HepG2 (cell line): ENCODE measurements around the gene EIF4H. TPM values are rescaled to one million over a fixed set of nuclear protein-coding genes. Genes with fewer than 3 reads are reported as not detected.

Experiments
- ATAC-seq: fragments of 200-7000 bp; cut with Tn5 transposase; 3 replicates; pipeline ENCODE4 v1.9.1; 2020; ENCODE audit warnings: mild to moderate bottlenecking, moderate library complexity
- BruUV-seq: library from RNA; stranded (reverse); fragments of 400-500 nt; replicated peaks from 2 replicates; lab custom pipeline; 2021; lab: Mats Ljungman, UMichigan
- CTCF ChIA-PET: fragments of 300-600 bp; formaldehyde crosslinking; extraction: SDS; loops from one replicate; lab custom pipeline; 2021; ENCODE audit warnings: low total read pairs, inconsistent platforms, low intra/inter-chr PET ratio; lab: Yijun Ruan, JAX
- POLR2A ChIA-PET: fragments of 350-600 bp; sonication (Branson Sonifier 250); formaldehyde crosslinking; loops from one replicate; lab custom pipeline; 2020; ENCODE audit warnings: antibody characterized with exemption, inconsistent platforms; lab: Yijun Ruan, JAX
- DNase-seq: peaks from one replicate; pipeline ENCODE4 v3.0.0-alpha.2; 2015; ENCODE audit warnings: low spot score
- FAIRE-seq: peaks from 3 replicates; lab custom pipeline; 2011; peaks lifted over from hg19 to GRCh38; lab: Jason Lieb, UNC
- H2AFZ ChIP-seq: one replicate; pipeline ENCODE4 v1.6.1; 2011; ENCODE audit warnings: low read length, inconsistent platforms
- H3K27ac ChIP-seq: fragments of 300-600 bp; 3 replicates; pipeline ENCODE4 v1.8.0; 2011; ENCODE audit warnings: mixed run types, mild to moderate bottlenecking, mixed read lengths, low read length, inconsistent platforms; ENCODE audit not compliant: insufficient read depth; ENCODE audit errors: extremely low read length
- H3K27me3 ChIP-seq, 2 experiments: fragments of 200-600 bp in 1 of 2; 2 replicates in 1 of 2; 3 replicates in 1 of 2; pipeline versions ENCODE4 v1.6.0 to v1.8.0; 2011; ENCODE audit warnings: low read length in 2 of 2, mild to moderate bottlenecking in 2 of 2, moderate library complexity in 2 of 2, inconsistent platforms in 1 of 2; ENCODE audit not compliant: insufficient read depth in 2 of 2, control insufficient read depth in 1 of 2
- H3K36me3 ChIP-seq, 2 experiments: fragments of 200-600 bp in 1 of 2; replicated peaks in 1 of 2; 2 replicates in 1 of 2; 3 replicates in 1 of 2; pipeline versions ENCODE4 v1.5.1 to v1.8.0; 2011; ENCODE audit warnings: low read length in 2 of 2, inconsistent platforms in 1 of 2; ENCODE audit not compliant: insufficient read depth in 2 of 2, control insufficient read depth in 1 of 2
- H3K4me1 ChIP-seq: 2 replicates; pipeline ENCODE4 v1.5.1; 2012; ENCODE audit warnings: low read length, inconsistent platforms; ENCODE audit not compliant: insufficient read depth
- H3K4me2 ChIP-seq: 2 replicates; pipeline ENCODE4 v1.6.0; 2011; ENCODE audit warnings: low read depth, low read length, inconsistent platforms
- H3K4me3 ChIP-seq, 3 experiments: fragments of 200-600 bp in 1 of 3; sonication (generic), shearing (Covaris generic) in 1 of 3; replicated peaks in 1 of 3; 2 replicates each; pipeline ENCODE4 v1.5.1; 2011 to 2016; ENCODE audit warnings: low read length in 3 of 3, inconsistent platforms in 2 of 3, low read depth in 2 of 3, mild to moderate bottlenecking in 2 of 3, control low read depth in 1 of 3, mixed read lengths in 1 of 3; ENCODE audit not compliant: insufficient read depth in 1 of 3
- H3K79me2 ChIP-seq: one replicate; pipeline ENCODE4 v1.6.1; 2011; ENCODE audit warnings: low read length, inconsistent platforms; ENCODE audit not compliant: insufficient read depth
- H3K9ac ChIP-seq: 2 replicates; pipeline ENCODE4 v1.6.0; 2011; ENCODE audit warnings: mild to moderate bottlenecking, low read depth, low read length, inconsistent platforms; ENCODE audit not compliant: insufficient read depth
- H3K9me3 ChIP-seq: 2 replicates; pipeline ENCODE4 v1.5.1; 2012; ENCODE audit warnings: mild to moderate bottlenecking, low read length
- H4K20me1 ChIP-seq: 2 replicates; pipeline ENCODE4 v1.6.0; 2011; ENCODE audit warnings: inconsistent platforms, mild to moderate bottlenecking, low read length, moderate library complexity; ENCODE audit not compliant: insufficient read depth
- DBP ChIP-seq: sonication (generic); formaldehyde crosslinking; IDR thresholded peaks from 2 replicates; pipeline ENCODE4 v1.4.0; 2020; ENCODE audit warnings: missing genetic modification reagents; ENCODE audit errors: not compliant biosample characterization
- EED ChIP-seq: sonication (generic); formaldehyde crosslinking; IDR thresholded peaks from 2 replicates; pipeline ENCODE4 v1.5.0; 2020; ENCODE audit warnings: mild to moderate bottlenecking, missing genetic modification reagents
- MED1 ChIP-seq: sonication (generic); formaldehyde crosslinking; IDR thresholded peaks from 2 replicates; pipeline ENCODE4 v1.4.0; 2020; ENCODE audit warnings: missing genetic modification reagents
- NBN ChIP-seq: fragments of 450-650 bp; conservative IDR thresholded peaks from 2 replicates; pipeline ENCODE4 v1.6.1; 2017
- NPAS2 ChIP-seq: sonication (generic); formaldehyde crosslinking; IDR thresholded peaks from 2 replicates; pipeline ENCODE4 v1.8.0; 2022; ENCODE audit warnings: mild to moderate bottlenecking, missing genetic modification reagents, borderline replicate concordance
- SIN3B ChIP-seq: fragments of 150-350 bp; IDR thresholded peaks from 2 replicates; pipeline ENCODE4 v1.6.1; 2014; ENCODE audit warnings: low read length
- ZFY ChIP-seq: sonication (generic); formaldehyde crosslinking; IDR thresholded peaks from 2 replicates; pipeline ENCODE4 v1.4.0; 2020; ENCODE audit warnings: missing genetic modification reagents
- ZNF232 ChIP-seq: sonication (generic); formaldehyde crosslinking; IDR thresholded peaks from 2 replicates; pipeline ENCODE4 v1.4.0; 2020; ENCODE audit warnings: missing genetic modification reagents, borderline replicate concordance
- ZNF282 ChIP-seq: fragments of 450-650 bp; IDR thresholded peaks from 2 replicates; pipeline ENCODE4 v1.6.1; 2018; ENCODE audit not compliant: partially characterized antibody
- ZNF30 ChIP-seq: sonication (generic); formaldehyde crosslinking; IDR thresholded peaks from 2 replicates; pipeline ENCODE4 v1.5.0; 2020; ENCODE audit warnings: mild to moderate bottlenecking, missing genetic modification reagents
- ZNF44 ChIP-seq: sonication (generic); formaldehyde crosslinking; IDR thresholded peaks from 2 replicates; pipeline ENCODE4 v1.5.1; 2020; ENCODE audit warnings: mild to moderate bottlenecking, missing genetic modification reagents
- ZNF484 ChIP-seq: sonication (generic); formaldehyde crosslinking; IDR thresholded peaks from 2 replicates; pipeline ENCODE4 v1.5.1; 2020; ENCODE audit warnings: mild to moderate bottlenecking, low read depth, missing genetic modification reagents, borderline replicate concordance
- ZNF850 ChIP-seq: sonication (generic); formaldehyde crosslinking; conservative IDR thresholded peaks from 2 replicates; pipeline ENCODE4 v1.9.0; 2021; ENCODE audit warnings: mild to moderate bottlenecking, missing genetic modification reagents
- ZSCAN12 ChIP-seq: sonication (generic); formaldehyde crosslinking; IDR thresholded peaks from 2 replicates; pipeline ENCODE4 v1.9.0; 2021; ENCODE audit warnings: mild to moderate bottlenecking, missing genetic modification reagents
- WGBS: methylation state at CpG from one replicate; pipeline ENCODE4 v1.1.6; 2017; ENCODE audit warnings: low lambda C conversion rate; 5-methylcytosine and 5-hydroxymethylcytosine counted together
- in situ Hi-C: cut with HindIII; loops from 2 replicates; pipeline ENCODE4 v1.10.0; 2017; ENCODE audit warnings: low pct_unique_long_range_greater_than_20kb; ENCODE audit not compliant: extremely low pct_ligation_motif_present
- intact Hi-C: fragments of 100-400 bp; cut with micrococcal nuclease; formaldehyde crosslinking; loops from one replicate; pipeline ENCODE4 v1.10.0; 2022; ENCODE audit not compliant: unreplicated experiment
- polyA plus RNA-seq, 8 experiments: library from polyadenylated mRNA; depleted of rRNA in 3 of 8; stranded (reverse) in 7 of 8; unstranded in 1 of 8; fragments of >200 nt; fragmentation: Illumina TruSeq in 4 of 8; extraction: Trizol in 4 of 8; gene quantifications; 2 replicates each; pipeline versions ENCODE4 v1.2.1 to v1.2.3, GENCODE V29; 2011 to 2016; ENCODE audit warnings: low read depth in 4 of 8, missing spikeins in 1 of 8, mixed read lengths in 1 of 8; ENCODE audit not compliant: insufficient read depth in 1 of 8
- total RNA-seq, 5 experiments: library from RNA; depleted of rRNA; stranded (reverse); fragments of >200 nt; fragmentation: Illumina TruSeq; extraction: Trizol; gene quantifications; 2 replicates each; pipeline ENCODE4 v1.2.3, GENCODE V29; 2016; ENCODE audit warnings: low read depth in 1 of 5
- TF ChIP-seq, protein P1 (sequence below): IDR thresholded peaks from 2 replicates; pipeline ENCODE4 v1.6.1; 2016; ENCODE audit warnings: missing genetic modification reagents, missing compliant biosample characterization
- TF ChIP-seq, protein P2 (sequence below), 2 experiments: sonication (generic) in 1 of 2; formaldehyde crosslinking in 1 of 2; IDR thresholded peaks; 2 replicates each; pipeline versions ENCODE4 v1.5.1 to v1.6.1; 2011 to 2020; ENCODE audit warnings: borderline replicate concordance in 1 of 2, low read depth in 1 of 2, low read length in 1 of 2, mild to moderate bottlenecking in 1 of 2, missing genetic modification reagents in 1 of 2, moderate library complexity in 1 of 2

The EIF4H gene
- total and polyA plus RNA-seq, 2 of the 13 experiments (the other 11 are each of a cell fraction or from before 2014, with no cell fraction given) = 232 to 321 TPM

DNA sequence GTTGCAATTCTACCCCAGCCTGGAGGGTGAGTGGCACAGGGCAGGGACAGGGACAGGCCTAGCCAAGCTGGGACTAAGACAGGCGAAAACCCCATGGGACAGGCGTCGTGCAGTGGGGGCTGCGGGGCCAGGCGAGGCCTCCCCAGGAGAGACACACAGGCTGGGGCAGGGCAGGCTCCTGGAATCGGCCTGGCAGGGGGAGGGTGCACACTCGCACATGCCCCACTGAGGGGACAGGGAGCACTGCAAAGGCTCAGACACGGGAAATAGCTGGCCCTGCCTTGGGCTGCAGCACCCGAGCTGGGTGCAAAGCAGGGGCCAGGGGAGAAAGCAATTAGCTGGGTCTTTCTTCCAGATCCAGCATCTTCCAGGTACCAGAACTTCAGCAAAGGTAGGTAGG is 46.1 kb downstream of the EIF4H start (continued):
- TF ChIP-seq ZNF30 (CRISPR knock-in tag) (no peak), MED1 (no peak), ZSCAN12 (CRISPR knock-in tag) (no peak), ZNF484 (CRISPR knock-in tag) (no peak), NPAS2 (CRISPR knock-in tag) (no peak), ZNF232 (CRISPR knock-in tag) (no peak), ZNF44 (CRISPR knock-in tag) (no peak)
- TF ChIP-seq, all 625 proteins: peak for 16

GRCh38 chr7:74221713-74222112 is 47.6 kb downstream of the EIF4H start:
- H3K9ac ChIP-seq = no peak overlapping the region
- no peaks in the 10 kb centered on the region for H3K79me2 ChIP-seq
- intact Hi-C loops = no loop called here
- H3K36me3 ChIP-seq = peaks cover 0 to 3% of the 10 kb centered on the region in 2 experiments; a peak in 1 of 5 replicates
- no peak overlapping the region for H3K4me3 ChIP-seq
- H3K4me1 ChIP-seq = peaks cover 25% of the 10 kb centered on the region
- H3K4me2 ChIP-seq = no peak overlapping the region
- TF ChIP-seq ZFY (no peak), EED (CRISPR knock-in tag) (no peak), ZNF282 (no peak), DBP (CRISPR knock-in tag) (no peak), SIN3B (no peak), ZNF850 (CRISPR knock-in tag) (no peak), NBN (no peak)
- TF ChIP-seq, protein P1, sequence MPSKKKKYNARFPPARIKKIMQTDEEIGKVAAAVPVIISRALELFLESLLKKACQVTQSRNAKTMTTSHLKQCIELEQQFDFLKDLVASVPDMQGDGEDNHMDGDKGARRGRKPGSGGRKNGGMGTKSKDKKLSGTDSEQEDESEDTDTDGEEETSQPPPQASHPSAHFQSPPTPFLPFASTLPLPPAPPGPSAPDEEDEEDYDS (CRISPR knock-in tag) = no peak
- TF ChIP-seq, protein P2, sequence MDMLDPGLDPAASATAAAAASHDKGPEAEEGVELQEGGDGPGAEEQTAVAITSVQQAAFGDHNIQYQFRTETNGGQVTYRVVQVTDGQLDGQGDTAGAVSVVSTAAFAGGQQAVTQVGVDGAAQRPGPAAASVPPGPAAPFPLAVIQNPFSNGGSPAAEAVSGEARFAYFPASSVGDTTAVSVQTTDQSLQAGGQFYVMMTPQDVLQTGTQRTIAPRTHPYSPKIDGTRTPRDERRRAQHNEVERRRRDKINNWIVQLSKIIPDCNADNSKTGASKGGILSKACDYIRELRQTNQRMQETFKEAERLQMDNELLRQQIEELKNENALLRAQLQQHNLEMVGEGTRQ (IDR thresholded peaks at IDR 0.05; ENCODE audit: low read depth, low read length) = no peak
- TF ChIP-seq, protein P2 (CRISPR knock-in tag; IDR thresholded peaks at IDR 0.05; ENCODE audit: borderline replicate concordance) = no peak
- H3K27ac ChIP-seq = peak overlapping the region; percentile 18
- no peak for DNase-seq
- H3K27me3 ChIP-seq = no peaks in the 10 kb centered on the region; a peak in 2 of 5 replicates
- 93% methylated on average over 11 of the region's 11 CpGs for WGBS
- POLR2A ChIA-PET = interaction anchor here (1.2 kb wide), 1 partner anchor 48 kb away, joined by 3 read pairs; no protein-coding TSS in a partner anchor
- CTCF ChIA-PET = interaction anchor here (1.2 kb wide), 1 partner anchor 15 kb away, joined by 5 read pairs; no protein-coding TSS in a partner anchor
- in situ Hi-C loops = loop anchor here (25.0 kb wide), 1 partner anchor 341 kb away; no protein-coding TSS in a partner anchor
- no peak overlapping the region for H2AFZ ChIP-seq
- no TSS peak for BruUV-seq
- H4K20me1 ChIP-seq = no peaks in the 10 kb centered on the region
- no peak for FAIRE-seq
- no peaks in the 10 kb centered on the region for H3K9me3 ChIP-seq
- ATAC-seq = no peak
